Activated T-cell treated with anti-CD3 and anti-CD28 coated beads, Interleukin-2, amount 50 U/mL, for 72 hours (primary cell): Measurements from ENCODE around the gene LRRIQ3. TPM values are rescaled to one million over a fixed set of nuclear protein-coding genes. Genes with fewer than 3 reads are reported as not detected.

ENCODE experiments used
- ATAC-seq, 2 donors: fragments of 150-1000 bp; cut with Tn5 transposase; replicated peaks in 1 of 2; 2 replicates each; pipeline ENCODE4 v1.10.0; 2021; ENCODE audit warnings: moderate library complexity in 2 of 2, mild to moderate bottlenecking in 1 of 2
- DNase-seq, 2 donors: peaks; one replicate each; pipeline ENCODE4 v3.0.0; 2021 to 2022; ENCODE audit warnings: mixed read lengths in 1 of 2
- H3K27ac Mint-ChIP-seq: one replicate; pipeline ENCODE4 v1.8.0; 2022; ENCODE audit warnings: mild to moderate bottlenecking, moderate library complexity, mixed read lengths
- H3K27me3 Mint-ChIP-seq: one replicate; pipeline ENCODE4 v1.8.0; 2022; ENCODE audit warnings: low read depth, mixed read lengths
- H3K36me3 Mint-ChIP-seq, 2 donors: one replicate each; pipeline ENCODE4 v1.8.0; 2022; ENCODE audit warnings: mixed read lengths in 2 of 2, mild to moderate bottlenecking in 1 of 2; ENCODE audit not compliant: insufficient read depth in 2 of 2
- H3K4me1 Mint-ChIP-seq: one replicate; pipeline ENCODE4 v1.8.0; 2022; ENCODE audit warnings: low read depth, mixed read lengths
- H3K4me3 Mint-ChIP-seq, 2 donors: one replicate each; pipeline ENCODE4 v1.8.0; 2022; ENCODE audit warnings: mild to moderate bottlenecking in 2 of 2, mixed read lengths in 2 of 2, moderate library complexity in 2 of 2
- H3K9me3 Mint-ChIP-seq, 2 donors: one replicate each; pipeline ENCODE4 v1.8.0; 2022; ENCODE audit warnings: mixed read lengths in 2 of 2
- total RNA-seq, 2 donors: library from RNA; stranded (reverse); gene quantifications; one replicate each; pipeline ENCODE4 v1.2.3, GENCODE V29; 2022

The LRRIQ3 gene
- 1 to 10 TPM in 1 of 2 donors, under 1 TPM in 1; 0.82 to 2.3 TPM for total RNA-seq

- Mint-ChIP-seq H3K4me1 (peaks cover 12% of the 10 kb centered on the region), H3K36me3 (peaks cover 0 to 2% of the 10 kb centered on the region in 2 donors), H3K9me3 (no peaks in the 10 kb centered on the region), H3K27ac (peak within 1 kb of the TSS; percentile 98), H3K4me3 (peak within 1 kb of the TSS; percentile 90 to 95), H3K27me3 (no peaks in the 10 kb centered on the region)
- ATAC-seq (peak; percentile 94 to 96), DNase-seq (peak; percentile 94 to 96)
These were observed at the start of gene LRRIQ3, which contains the start of gene FPGT for GRCh38 chr1:74197657-74198552. LRRIQ3 (minus strand) TSS chr1:74198176; CDS start chr1:74183684, 14,492 bp downstream. FPGT (plus strand) TSS chr1:74198242; CDS start chr1:74198279, 37 bp downstream.

DNA sequence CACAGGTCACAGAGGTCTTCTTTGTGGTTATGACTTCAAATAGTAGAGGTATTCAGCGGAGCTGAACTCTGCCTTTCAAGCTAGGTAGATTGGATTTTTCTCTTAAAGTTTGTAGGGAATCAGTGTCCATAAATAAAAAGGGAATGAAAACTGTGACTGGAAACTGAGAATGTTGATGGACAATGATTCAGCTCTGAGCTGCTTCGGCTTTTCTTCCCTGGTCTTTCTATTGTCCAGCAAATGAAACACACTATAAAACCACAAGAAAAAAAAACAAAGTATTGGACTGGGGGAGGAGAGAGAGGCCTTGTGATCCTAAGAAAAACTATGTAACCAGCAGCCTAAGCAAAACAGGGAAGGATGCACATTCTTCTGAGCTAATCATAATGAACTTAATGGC lies 48.3 kb upstream of the LRRIQ3 start:
- H3K4me1 Mint-ChIP-seq: no peaks in the 10 kb centered on the region
- no peak overlapping the region for H3K27ac Mint-ChIP-seq
- ATAC-seq (no peak), DNase-seq (no peak)
- H3K9me3 Mint-ChIP-seq: no peaks in the 10 kb centered on the region
- no peaks in the 10 kb centered on the region for H3K27me3 Mint-ChIP-seq
- no peaks in the 10 kb centered on the region for H3K36me3 Mint-ChIP-seq
- no peak overlapping the region for H3K4me3 Mint-ChIP-seq

GRCh38 chr1:74245168-74245772 lies 47.3 kb upstream of the LRRIQ3 start:
- H3K36me3 Mint-ChIP-seq: no peaks in the 10 kb centered on the region
- DNase-seq (no peak), ATAC-seq (no peak)
- H3K27ac Mint-ChIP-seq: no peak overlapping the region
- no peaks in the 10 kb centered on the region for H3K4me1 Mint-ChIP-seq
- no peaks in the 10 kb centered on the region for H3K27me3 Mint-ChIP-seq
- no peak overlapping the region for H3K4me3 Mint-ChIP-seq
- no peaks in the 10 kb centered on the region for H3K9me3 Mint-ChIP-seq

GRCh38 chr1:74237787-74238186 lies 39.8 kb upstream of the LRRIQ3 start:
- ATAC-seq (no peak), DNase-seq (no peak)
- no peaks in the 10 kb centered on the region for H3K36me3 Mint-ChIP-seq
- no peak overlapping the region for H3K27ac Mint-ChIP-seq
- peaks cover 0 to 2% of the 10 kb centered on the region in 2 donors for H3K9me3 Mint-ChIP-seq
- H3K27me3 Mint-ChIP-seq: no peaks in the 10 kb centered on the region
- H3K4me3 Mint-ChIP-seq: no peak overlapping the region
- H3K4me1 Mint-ChIP-seq: no peaks in the 10 kb centered on the region

DNA sequence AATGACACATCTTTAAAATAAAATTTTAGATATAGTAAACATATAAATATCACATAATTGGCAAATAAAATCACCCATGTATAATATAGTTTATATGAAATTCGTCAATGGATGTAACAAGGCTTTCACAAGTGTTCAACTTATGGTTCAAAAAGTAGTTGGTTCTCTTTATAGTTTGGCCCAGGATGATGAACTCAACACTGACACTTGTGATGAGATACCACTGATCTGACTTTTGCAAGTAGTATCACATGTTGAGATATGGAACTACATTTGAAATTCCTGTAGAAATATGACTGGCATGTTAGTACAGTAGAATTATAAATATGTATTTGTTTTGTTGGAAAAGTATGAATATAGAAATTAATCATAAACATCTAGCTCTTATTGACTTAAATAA lies 39.1 kb upstream of the LRRIQ3 start:
- ATAC-seq: no peak
- Mint-ChIP-seq H3K36me3 (peaks cover 0 to 1% of the 10 kb centered on the region in 2 donors), H3K4me3 (no peak overlapping the region), H3K27ac (no peak overlapping the region), H3K27me3 (no peaks in the 10 kb centered on the region), H3K4me1 (no peaks in the 10 kb centered on the region), H3K9me3 (peaks cover 3 to 5% of the 10 kb centered on the region in 2 donors)
- no peak for DNase-seq

DNA sequence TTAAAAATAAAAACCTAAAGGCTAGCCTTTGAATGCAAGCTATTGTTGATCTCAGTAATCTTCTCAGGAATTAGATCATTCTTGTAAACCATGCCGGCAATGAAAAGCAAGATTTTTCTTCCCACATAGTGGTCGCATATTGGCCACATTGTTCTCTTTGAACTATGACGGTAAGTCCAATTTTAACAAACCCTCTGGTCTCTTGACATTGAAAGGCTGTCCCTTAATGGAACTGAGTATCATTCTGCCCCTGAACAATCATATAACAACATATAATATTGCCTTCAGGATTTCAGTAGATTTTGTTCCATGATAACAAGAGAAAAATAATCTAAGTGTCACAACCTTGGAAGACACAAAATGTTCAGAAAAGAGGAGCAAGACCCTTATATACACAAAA lies 38.5 kb upstream of the LRRIQ3 start:
- no peak for DNase-seq
- Mint-ChIP-seq H3K9me3 (peaks cover 3 to 5% of the 10 kb centered on the region in 2 donors), H3K4me3 (no peak overlapping the region)

GRCh38 chr1:74235153-74235552 lies 37.2 kb upstream of the LRRIQ3 start, which contains the start of gene TNNI3K:
TNNI3K (plus strand) TSS chr1:74235387; CDS start chr1:74235452, 65 bp downstream.
- no peak for DNase-seq
- no peaks in the 10 kb centered on the region for H3K4me1 Mint-ChIP-seq
- peaks cover 4 to 5% of the 10 kb centered on the region in 2 donors for H3K9me3 Mint-ChIP-seq
- peaks cover 0 to 1% of the 10 kb centered on the region in 2 donors for H3K36me3 Mint-ChIP-seq
- no peaks in the 10 kb centered on the region for H3K27me3 Mint-ChIP-seq
- no peak for ATAC-seq
- no peak within 1 kb of the TSS for H3K4me3 Mint-ChIP-seq
- H3K27ac Mint-ChIP-seq: no peak within 1 kb of the TSS

More for the DNA sequence above, 38.5 kb upstream of the LRRIQ3 start:
- ATAC-seq: no peak
- Mint-ChIP-seq H3K27me3 (no peaks in the 10 kb centered on the region), H3K27ac (no peak overlapping the region), H3K4me1 (no peaks in the 10 kb centered on the region), H3K36me3 (peaks cover 0 to 1% of the 10 kb centered on the region in 2 donors)

DNA sequence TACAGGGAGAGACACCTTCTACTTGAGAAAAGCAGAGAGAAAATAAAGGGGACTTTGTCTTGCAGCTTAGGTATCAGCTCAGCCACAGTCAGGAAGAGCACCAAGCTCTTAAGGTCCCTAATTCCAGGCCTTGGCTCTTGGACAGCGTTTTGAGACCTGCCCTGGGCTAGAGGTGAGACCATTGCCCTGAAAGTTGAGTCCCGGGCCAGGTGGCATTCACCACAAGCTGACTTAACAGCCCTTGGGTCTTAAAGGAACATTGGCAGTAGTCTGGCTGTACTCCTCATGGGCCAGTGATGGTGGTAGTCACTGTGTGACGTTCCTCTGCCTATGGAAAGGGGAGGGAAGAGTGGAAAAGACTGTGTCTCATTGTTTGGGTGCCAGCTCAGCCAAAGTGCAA lies 25.5 kb upstream of the LRRIQ3 start:
- no peaks in the 10 kb centered on the region for H3K27me3 Mint-ChIP-seq
- peaks cover 11 to 16% of the 10 kb centered on the region in 2 donors for H3K36me3 Mint-ChIP-seq
- no peak for DNase-seq
- no peak overlapping the region for H3K4me3 Mint-ChIP-seq
- no peak for ATAC-seq
- no peaks in the 10 kb centered on the region for H3K4me1 Mint-ChIP-seq
- H3K9me3 Mint-ChIP-seq: peaks cover 17 to 18% of the 10 kb centered on the region in 2 donors
- no peak overlapping the region for H3K27ac Mint-ChIP-seq

DNA sequence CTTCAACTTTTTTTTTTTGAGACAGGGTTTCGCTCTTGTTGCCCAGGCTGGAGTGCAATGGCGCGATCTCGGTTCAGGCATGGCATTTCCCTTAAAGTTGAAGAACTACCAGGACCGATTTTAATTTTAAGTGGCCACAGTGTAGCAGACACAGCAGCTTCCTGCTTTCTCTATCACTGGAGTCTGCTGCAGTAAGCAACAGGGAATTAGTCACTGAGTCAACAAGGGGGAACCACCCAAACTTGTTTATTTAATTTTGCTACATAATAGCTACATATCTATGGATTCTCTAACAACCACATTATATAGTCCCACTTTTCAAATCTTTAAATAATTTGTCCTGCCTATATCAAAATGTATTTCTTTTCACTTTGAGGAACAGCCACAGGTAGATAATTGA lies 24.7 kb upstream of the LRRIQ3 start:
- Mint-ChIP-seq H3K9me3 (peaks cover 14 to 17% of the 10 kb centered on the region in 2 donors), H3K27ac (no peak overlapping the region), H3K27me3 (no peaks in the 10 kb centered on the region), H3K4me1 (no peaks in the 10 kb centered on the region), H3K36me3 (peaks cover 9 to 15% of the 10 kb centered on the region in 2 donors), H3K4me3 (no peak overlapping the region)
- DNase-seq (no peak), ATAC-seq (no peak)

DNA sequence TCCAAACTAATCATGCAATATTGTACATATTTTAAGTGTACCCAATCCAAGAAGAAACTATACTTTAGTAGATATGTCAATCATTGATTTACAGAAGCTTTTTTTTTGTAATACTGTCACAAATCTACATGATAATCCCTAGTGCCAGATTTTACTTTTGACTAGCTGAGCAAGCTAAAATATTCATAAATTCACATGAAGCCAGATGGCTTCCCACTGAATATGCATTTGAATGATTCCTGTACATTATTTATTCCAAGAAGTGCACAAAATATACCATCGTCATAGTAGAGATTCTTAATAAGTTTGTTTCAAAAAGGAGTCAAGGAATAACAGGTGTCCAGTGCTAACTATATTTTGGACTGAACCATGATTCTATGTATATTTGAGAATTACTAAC lies 17.3 kb upstream of the LRRIQ3 start:
- no peaks in the 10 kb centered on the region for H3K27me3 Mint-ChIP-seq
- H3K4me1 Mint-ChIP-seq: no peaks in the 10 kb centered on the region
- H3K4me3 Mint-ChIP-seq: no peak overlapping the region
- H3K27ac Mint-ChIP-seq: no peak overlapping the region
- H3K9me3 Mint-ChIP-seq: no peaks in the 10 kb centered on the region
- no peaks in the 10 kb centered on the region for H3K36me3 Mint-ChIP-seq
- DNase-seq (no peak), ATAC-seq (no peak)

DNA sequence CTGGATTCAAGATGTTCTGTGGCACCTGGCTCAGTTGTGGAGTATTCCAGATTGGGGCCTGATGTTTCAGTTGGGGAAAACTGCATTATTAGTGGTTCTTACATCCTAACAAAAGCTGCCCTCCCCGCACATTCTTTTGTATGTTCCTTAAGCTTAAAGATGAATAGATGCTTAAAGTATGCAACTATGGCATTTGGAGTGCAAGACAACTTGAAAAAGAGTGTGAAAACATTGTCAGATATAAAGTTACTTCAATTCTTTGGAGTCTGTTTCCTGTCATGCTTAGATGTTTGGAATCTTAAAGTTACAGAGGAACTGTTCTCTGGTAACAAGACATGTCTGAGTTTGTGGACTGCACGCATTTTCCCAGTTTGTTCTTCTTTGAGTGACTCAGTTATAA lies 7.3 kb upstream of the LRRIQ3 start:
- no peaks in the 10 kb centered on the region for H3K9me3 Mint-ChIP-seq
- DNase-seq: no peak
- no peaks in the 10 kb centered on the region for H3K4me1 Mint-ChIP-seq
- no peak overlapping the region for H3K4me3 Mint-ChIP-seq
- no peaks in the 10 kb centered on the region for H3K27me3 Mint-ChIP-seq
- no peak for ATAC-seq
- H3K36me3 Mint-ChIP-seq: peaks cover 0 to 2% of the 10 kb centered on the region in 2 donors
- H3K27ac Mint-ChIP-seq: no peak overlapping the region

- Mint-ChIP-seq H3K9me3 (no peaks in the 10 kb centered on the region), H3K4me3 (peak overlapping the region; percentile 90 to 95), H3K4me1 (peaks cover 12% of the 10 kb centered on the region), H3K36me3 (peaks cover 0 to 2% of the 10 kb centered on the region in 2 donors), H3K27ac (peak overlapping the region; percentile 98), H3K27me3 (no peaks in the 10 kb centered on the region)
- DNase-seq (no peak), ATAC-seq (no peak)
These were observed 1.5 kb upstream of the LRRIQ3 start for GRCh38 chr1:74199504-74199903.

DNA sequence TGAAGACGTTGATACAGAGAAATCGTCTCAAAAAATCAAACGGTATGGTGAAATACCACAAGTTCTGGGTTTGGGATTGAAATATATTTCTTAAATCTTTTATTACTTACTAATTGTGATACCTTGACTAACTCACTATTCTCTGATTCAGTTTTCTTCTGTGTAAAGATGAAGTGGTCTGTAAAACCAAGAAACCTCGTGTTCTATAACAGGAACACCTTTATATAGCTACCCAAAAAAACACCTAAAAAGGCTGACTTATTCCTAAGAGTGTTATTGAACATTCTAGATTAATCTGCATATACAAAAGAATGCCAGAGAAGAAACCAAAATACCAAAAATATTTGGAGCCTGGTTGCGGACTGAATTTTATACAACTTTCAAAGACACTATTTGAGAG lies 721 bp downstream of the LRRIQ3 start:
- Mint-ChIP-seq H3K9me3 (no peaks in the 10 kb centered on the region), H3K27ac (peak overlapping the region; percentile 98), H3K4me3 (peak overlapping the region; percentile 90 to 95), H3K4me1 (peaks cover 12% of the 10 kb centered on the region), H3K36me3 (peaks cover 0 to 2% of the 10 kb centered on the region in 2 donors), H3K27me3 (no peaks in the 10 kb centered on the region)
- DNase-seq (no peak), ATAC-seq (peak in 1 of 2 donors; percentile 13)
